Upper lobe of left lung (tissue), 6 donors: ENCODE data around the gene CIBAR2. TPM values are rescaled to one million over a fixed set of nuclear protein-coding genes. Genes with fewer than 3 reads are reported as not detected.
"Not testable (repeated sequence)": the region's sequence is repeated elsewhere in the genome, so short reads cannot be mapped to it uniquely, and the experiment has no call there.

ENCODE experiments used
- ATAC-seq, 2 donors: fragments of 200-7000 bp; cut with Tn5 transposase; one replicate each; pipeline ENCODE4 v1.9.1; 2022; ENCODE audit warnings: mild to moderate bottlenecking in 2 of 2, moderate library complexity in 2 of 2; ENCODE audit not compliant: low FRiP score in 2 of 2
- DNase-seq, 2 donors: peaks; one replicate each; pipeline ENCODE4 v3.0.0-alpha.2; 2019 to 2020
- H3K27ac ChIP-seq, 4 donors: fragments of 200-600 bp; sonication (generic); one replicate each; pipeline ENCODE4 v1.5.1; 2016 to 2019
- H3K27me3 ChIP-seq, 4 donors: fragments of 200-600 bp; sonication (generic); one replicate each; pipeline ENCODE4 v1.5.1; 2017 to 2019
- H3K36me3 ChIP-seq, 4 donors: fragments of 200-600 bp; sonication (generic); one replicate each; pipeline ENCODE4 v1.5.1; 2016 to 2019
- H3K4me1 ChIP-seq, 4 donors: fragments of 200-600 bp; sonication (generic); one replicate each; pipeline ENCODE4 v1.5.1; 2018 to 2019
- H3K4me3 ChIP-seq, 4 donors: fragments of 200-600 bp; sonication (generic); one replicate each; pipeline ENCODE4 v1.5.1; 2017 to 2019; ENCODE audit warnings: mild to moderate bottlenecking in 2 of 4, moderate library complexity in 1 of 4
- H3K9me3 ChIP-seq, 4 donors: fragments of 200-600 bp; sonication (generic); one replicate each; pipeline ENCODE4 v1.5.1; 2018 to 2019
- EP300 ChIP-seq, 4 donors: sonication (generic); formaldehyde crosslinking; IDR thresholded peaks; one replicate each; pipeline ENCODE4 v1.5.1; 2017; ENCODE audit warnings: antibody characterized with exemption in 4 of 4, control low read depth in 2 of 4
- POLR2A ChIP-seq, 4 donors: fragments of 450-650 bp; IDR thresholded peaks; one replicate each; pipeline ENCODE4 v1.5.1; 2016 to 2017; ENCODE audit warnings: antibody characterized with exemption in 4 of 4, mild to moderate bottlenecking in 2 of 4
- POLR2AphosphoS5 ChIP-seq, 2 donors: sonication (generic); formaldehyde crosslinking; IDR thresholded peaks; one replicate each; pipeline ENCODE4 v1.5.1; 2017; ENCODE audit warnings: antibody characterized with exemption in 2 of 2
- WGBS, 2 donors: methylation state at CpG; one replicate each; pipeline ENCODE4 v1.1.5; 2017 to 2018; 5-methylcytosine and 5-hydroxymethylcytosine counted together
- total RNA-seq, 6 donors: library from RNA; depleted of rRNA in 4 of 6; stranded (reverse); fragments of >200 nt in 4 of 6; gene quantifications; one replicate each; pipeline versions ENCODE4 v1.1.0 to v1.2.1, GENCODE V29; 2016 to 2021
- TF ChIP-seq, protein P1 (sequence below), 6 experiments: fragments of 450-650 bp in 4 of 6; fragments of 200-600 bp in 2 of 6; sonication (generic) in 2 of 6; IDR thresholded peaks; one replicate each; pipeline ENCODE4 v1.5.1; 2016 to 2019; ENCODE audit warnings: antibody characterized with exemption in 6 of 6
- donor health status: DM: no; HTN: no; CAD: no; lungs with moderate emphysema.
- donor health status: DM: no; HTN: yes; CAD: no; lungs with severe emphysema.

CIBAR2 gene
- total RNA-seq, 6 donors from 2014 or later, result 0.40 to 35.6 (median 9.9) TPM

GRCh38 chr16:85123891-85124635 is 11.8 kb upstream of the CIBAR2 start:
- peak overlapping the region; percentile 50 to 87 (median 82) for H3K27ac ChIP-seq
- H3K27me3 ChIP-seq, result no peaks in the 10 kb centered on the region
- H3K4me3 ChIP-seq, result peak overlapping the region in 1 of 4 donors; percentile 10
- ATAC-seq (peak; percentile 64 to 79), DNase-seq (peak in 1 of 2 donors; percentile 90)
- H3K4me1 ChIP-seq, result peaks cover 9 to 28% (median 14%) of the 10 kb centered on the region in 4 donors
- H3K9me3 ChIP-seq, result no peaks in the 10 kb centered on the region
- peak; percentile 42 to 61 for TF ChIP-seq POLR2AphosphoS5 (IDR thresholded peaks at IDR 0.05)
- TF ChIP-seq POLR2A (IDR thresholded peaks at IDR 0.05), result no peak
- TF ChIP-seq EP300 (IDR thresholded peaks at IDR 0.05), result peak in 1 of 4 donors; percentile 13
- TF ChIP-seq, protein P1, sequence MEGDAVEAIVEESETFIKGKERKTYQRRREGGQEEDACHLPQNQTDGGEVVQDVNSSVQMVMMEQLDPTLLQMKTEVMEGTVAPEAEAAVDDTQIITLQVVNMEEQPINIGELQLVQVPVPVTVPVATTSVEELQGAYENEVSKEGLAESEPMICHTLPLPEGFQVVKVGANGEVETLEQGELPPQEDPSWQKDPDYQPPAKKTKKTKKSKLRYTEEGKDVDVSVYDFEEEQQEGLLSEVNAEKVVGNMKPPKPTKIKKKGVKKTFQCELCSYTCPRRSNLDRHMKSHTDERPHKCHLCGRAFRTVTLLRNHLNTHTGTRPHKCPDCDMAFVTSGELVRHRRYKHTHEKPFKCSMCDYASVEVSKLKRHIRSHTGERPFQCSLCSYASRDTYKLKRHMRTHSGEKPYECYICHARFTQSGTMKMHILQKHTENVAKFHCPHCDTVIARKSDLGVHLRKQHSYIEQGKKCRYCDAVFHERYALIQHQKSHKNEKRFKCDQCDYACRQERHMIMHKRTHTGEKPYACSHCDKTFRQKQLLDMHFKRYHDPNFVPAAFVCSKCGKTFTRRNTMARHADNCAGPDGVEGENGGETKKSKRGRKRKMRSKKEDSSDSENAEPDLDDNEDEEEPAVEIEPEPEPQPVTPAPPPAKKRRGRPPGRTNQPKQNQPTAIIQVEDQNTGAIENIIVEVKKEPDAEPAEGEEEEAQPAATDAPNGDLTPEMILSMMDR (IDR thresholded peaks at IDR 0.05), result no peak
- WGBS, 2 donors, result 32 to 64% methylated on average over 19 to 25 of the region's 34 CpGs
- H3K36me3 ChIP-seq, result no peaks in the 10 kb centered on the region

DNA sequence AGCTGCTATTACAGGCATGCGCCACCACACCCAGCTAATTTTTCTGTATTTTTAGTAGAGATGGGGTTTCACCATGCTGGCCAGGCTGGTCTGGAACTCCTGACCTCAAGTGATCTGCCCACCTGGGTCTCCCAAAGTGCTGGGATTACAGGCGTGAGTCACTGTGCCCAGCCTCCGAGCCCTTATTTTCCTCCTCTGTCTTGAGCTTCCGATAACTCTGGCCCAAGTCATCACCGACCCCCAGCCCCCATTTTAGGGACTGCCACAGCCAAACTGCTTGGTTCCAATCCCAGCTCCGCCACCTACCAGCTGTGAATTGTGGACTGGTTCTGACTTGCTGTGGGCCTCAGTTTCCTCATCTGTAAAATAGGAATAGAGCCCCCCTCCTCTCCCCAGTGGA is 11.2 kb upstream of the CIBAR2 start:
- not testable (repeated sequence) for ATAC-seq, H3K4me3 ChIP-seq, H3K36me3 ChIP-seq, DNase-seq, H3K27me3 ChIP-seq, H3K9me3 ChIP-seq
- 89 to 90% methylated on average over 5 to 6 of the region's 6 CpGs for WGBS, 2 donors
- Histone ChIP-seq H3K27ac (peak overlapping the region; percentile 50 to 87 (median 82)), H3K4me1 (peaks cover 9 to 28% (median 14%) of the 10 kb centered on the region in 4 donors)

DNA sequence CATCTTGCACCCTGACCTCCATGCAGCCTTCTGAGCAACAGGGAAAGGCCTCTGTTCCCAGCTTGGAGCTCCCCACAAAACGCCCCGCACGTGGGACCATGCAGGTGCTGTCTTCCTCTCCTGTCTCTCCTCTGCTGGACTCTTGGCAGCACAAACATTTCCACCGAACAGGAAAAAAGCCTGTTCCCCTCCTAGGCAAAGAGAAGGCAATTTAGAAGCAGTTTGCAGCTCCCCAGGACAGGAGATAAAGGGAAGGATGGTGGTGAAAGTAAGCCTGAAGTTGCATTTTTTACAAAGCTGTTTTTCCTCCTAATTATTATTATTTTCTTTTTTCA is 7.7 kb upstream of the CIBAR2 start:
- DNase-seq (no peak), ATAC-seq (no peak)
- no peaks in the 10 kb centered on the region for H3K36me3 ChIP-seq
- H3K4me3 ChIP-seq, result no peak overlapping the region
- H3K27me3 ChIP-seq, result no peaks in the 10 kb centered on the region
- H3K9me3 ChIP-seq, result no peaks in the 10 kb centered on the region
- TF ChIP-seq POLR2A (IDR thresholded peaks at IDR 0.05) (no peak), POLR2AphosphoS5 (IDR thresholded peaks at IDR 0.05) (no peak), EP300 (IDR thresholded peaks at IDR 0.05) (no peak)
- TF ChIP-seq, protein P1 (IDR thresholded peaks at IDR 0.05), result no peak
- WGBS, 2 donors, result 91 to 92% methylated on average over 4 of the region's 4 CpGs
- H3K4me1 ChIP-seq, result peaks cover 5 to 23% (median 13%) of the 10 kb centered on the region in 4 donors
- no peak overlapping the region for H3K27ac ChIP-seq

GRCh38 chr16:85117418-85117817 is 5.1 kb upstream of the CIBAR2 start:
- H3K4me1 ChIP-seq, result peaks cover 5 to 11% (median 6%) of the 10 kb centered on the region in 4 donors
- ATAC-seq, result no peak
- TF ChIP-seq, protein P1 (IDR thresholded peaks at IDR 0.05), result no peak
- no peak for TF ChIP-seq EP300 (IDR thresholded peaks at IDR 0.05)
- TF ChIP-seq POLR2AphosphoS5 (IDR thresholded peaks at IDR 0.05), result no peak
- TF ChIP-seq POLR2A (IDR thresholded peaks at IDR 0.05), result no peak
- no peak overlapping the region for H3K4me3 ChIP-seq
- WGBS, 2 donors, result 89 to 93% methylated on average over 12 of the region's 12 CpGs
- no peak overlapping the region for H3K27ac ChIP-seq
- no peaks in the 10 kb centered on the region for H3K36me3 ChIP-seq
- DNase-seq, result no peak
- H3K27me3 ChIP-seq, result no peaks in the 10 kb centered on the region
- H3K9me3 ChIP-seq, result no peaks in the 10 kb centered on the region

DNA sequence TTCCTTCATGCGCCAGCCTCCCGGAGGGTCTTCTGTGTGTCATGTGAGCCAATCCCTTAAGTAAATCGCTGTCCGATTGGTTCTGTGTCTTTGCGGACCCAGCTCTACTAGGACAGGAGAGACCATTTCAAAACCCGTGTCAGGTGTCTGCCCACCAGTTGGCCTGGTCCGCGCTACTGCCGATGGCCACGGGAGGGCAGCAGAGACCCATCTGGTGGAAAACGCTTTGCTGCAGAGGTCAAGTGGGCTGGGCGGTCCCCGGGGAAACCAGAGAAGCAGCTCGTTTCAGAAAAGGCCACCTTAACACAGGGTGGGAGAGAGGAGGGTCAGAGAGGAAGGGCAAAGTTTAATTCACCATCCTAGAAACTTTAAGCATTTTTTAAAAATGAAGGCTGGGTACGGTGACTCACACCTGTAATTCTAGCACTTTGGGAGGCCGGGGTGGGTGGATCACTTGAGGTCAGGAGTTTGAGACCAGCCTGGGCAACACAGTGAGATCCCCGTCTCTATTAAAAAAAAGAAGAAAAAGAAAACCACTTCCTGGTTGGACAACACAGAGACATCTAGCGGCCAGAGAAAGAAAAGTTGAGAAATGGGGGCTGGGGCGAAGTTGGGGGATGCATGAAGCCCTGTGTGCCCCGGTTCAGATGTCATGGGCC is 2.8 kb upstream of the CIBAR2 start:
- Histone ChIP-seq H3K4me1 (peaks cover 5 to 11% (median 6%) of the 10 kb centered on the region in 4 donors), H3K4me3 (peak overlapping the region in 3 of 4 donors; percentile 7 to 34 (median 29)), H3K36me3 (no peaks in the 10 kb centered on the region), H3K27ac (peak overlapping the region in 3 of 4 donors; percentile 14 to 76 (median 50)), H3K9me3 (no peaks in the 10 kb centered on the region), H3K27me3 (no peaks in the 10 kb centered on the region)
- peak; percentile 91 to 96 for DNase-seq
- no peak for TF ChIP-seq POLR2A (IDR thresholded peaks at IDR 0.05)
- TF ChIP-seq POLR2AphosphoS5 (IDR thresholded peaks at IDR 0.05), result peak in 1 of 2 donors; percentile 28
- TF ChIP-seq EP300 (IDR thresholded peaks at IDR 0.05), result no peak
- TF ChIP-seq, protein P1 (IDR thresholded peaks at IDR 0.05), result peak; percentile 89 to 98 (median 94)
- WGBS, 2 donors, result 12 to 25% methylated on average over 11 to 20 of the region's 20 CpGs
- ATAC-seq, result peak; percentile 86 to 94
